ENCODE results near the gene KRTAP13-1. TPM values are rescaled to one million over a fixed set of nuclear protein-coding genes. Genes with fewer than 3 reads are reported as not detected.

The KRTAP13-1 gene
- total RNA-seq, 1 experiment from 2014 or later: not detected

DNA sequence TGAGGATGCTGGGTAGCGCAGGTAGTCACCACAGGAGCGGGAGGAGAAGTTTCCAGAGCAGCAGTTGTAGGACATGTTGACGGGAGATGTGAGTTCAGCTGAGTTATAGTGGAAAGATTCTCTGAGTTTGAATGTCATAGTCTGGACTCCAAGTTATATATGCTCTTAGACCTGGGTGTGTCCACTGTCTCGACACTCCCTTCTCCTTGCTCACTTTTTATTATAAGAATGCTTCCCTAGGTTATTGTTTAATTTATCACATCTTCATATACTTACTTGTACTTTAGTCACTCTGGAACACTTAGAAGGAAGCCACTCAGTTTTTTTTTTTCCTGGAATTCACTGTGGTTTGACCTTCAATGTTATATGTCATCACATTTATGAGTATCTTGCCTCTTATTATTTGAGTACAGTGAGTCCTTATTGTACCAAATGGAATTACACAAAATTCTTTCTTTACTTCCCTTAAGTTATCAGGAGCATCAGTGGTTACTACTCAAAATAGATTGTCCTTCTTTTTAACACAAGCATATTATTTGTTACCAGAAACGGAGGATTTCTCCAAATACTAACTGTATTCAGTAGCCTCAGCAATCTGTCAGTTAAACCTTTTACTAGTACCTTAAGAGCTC, 23.6 kb upstream of the KRTAP13-1 start, which contains the start of gene KRTAP13-2:
KRTAP13-2 (minus strand) TSS at position 133 of the 632 bp plus-strand sequence; CDS start at position 75, 58 bp downstream.
- H3K9me3 ChIP-seq (ENCODE audit: insufficient read depth, low read depth): no peaks in the 10 kb centered on the region
- no peak for DNase-seq
- ChIA-PET POLR2A (ENCODE audit: unreplicated experiment) (no interaction called here), CTCF (no interaction called here)
- no peaks in the 10 kb centered on the region for H3K79me2 ChIP-seq (ENCODE audit: low read depth)
- H3K27me3 ChIP-seq (ENCODE audit: insufficient read depth, low read depth): no peaks in the 10 kb centered on the region
- no peak within 1 kb of the TSS for H3K4me3 ChIP-seq
- H3K9me2 ChIP-seq (ENCODE audit: insufficient read depth): no peaks in the 10 kb centered on the region
- no peaks in the 10 kb centered on the region for H4K20me1 ChIP-seq (ENCODE audit: insufficient read depth)
- H2AFZ ChIP-seq: no peak within 1 kb of the TSS
- H3F3A ChIP-seq (ENCODE audit: insufficient read depth, low read depth): no peaks in the 10 kb centered on the region
- no peaks in the 10 kb centered on the region for H3K4me1 ChIP-seq (replicated peaks; ENCODE audit: insufficient read depth)
- no peak within 1 kb of the TSS for H3K4me2 ChIP-seq
- H3K36me3 ChIP-seq (ENCODE audit: low read depth): no peaks in the 10 kb centered on the region
- no TSS peak for BruUV-seq (replicated peaks)
- H3K27ac ChIP-seq: no peak within 1 kb of the TSS
- intact Hi-C loops (cut with micrococcal nuclease; ENCODE audit: unreplicated experiment): no loop called here
- TF ChIP-seq, protein P1, sequence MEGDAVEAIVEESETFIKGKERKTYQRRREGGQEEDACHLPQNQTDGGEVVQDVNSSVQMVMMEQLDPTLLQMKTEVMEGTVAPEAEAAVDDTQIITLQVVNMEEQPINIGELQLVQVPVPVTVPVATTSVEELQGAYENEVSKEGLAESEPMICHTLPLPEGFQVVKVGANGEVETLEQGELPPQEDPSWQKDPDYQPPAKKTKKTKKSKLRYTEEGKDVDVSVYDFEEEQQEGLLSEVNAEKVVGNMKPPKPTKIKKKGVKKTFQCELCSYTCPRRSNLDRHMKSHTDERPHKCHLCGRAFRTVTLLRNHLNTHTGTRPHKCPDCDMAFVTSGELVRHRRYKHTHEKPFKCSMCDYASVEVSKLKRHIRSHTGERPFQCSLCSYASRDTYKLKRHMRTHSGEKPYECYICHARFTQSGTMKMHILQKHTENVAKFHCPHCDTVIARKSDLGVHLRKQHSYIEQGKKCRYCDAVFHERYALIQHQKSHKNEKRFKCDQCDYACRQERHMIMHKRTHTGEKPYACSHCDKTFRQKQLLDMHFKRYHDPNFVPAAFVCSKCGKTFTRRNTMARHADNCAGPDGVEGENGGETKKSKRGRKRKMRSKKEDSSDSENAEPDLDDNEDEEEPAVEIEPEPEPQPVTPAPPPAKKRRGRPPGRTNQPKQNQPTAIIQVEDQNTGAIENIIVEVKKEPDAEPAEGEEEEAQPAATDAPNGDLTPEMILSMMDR (conservative IDR thresholded peaks at IDR 0.05): no peak
- no peak for TF ChIP-seq EZH2 (IDR thresholded peaks at IDR 0.05; ENCODE audit: low read depth)

DNA sequence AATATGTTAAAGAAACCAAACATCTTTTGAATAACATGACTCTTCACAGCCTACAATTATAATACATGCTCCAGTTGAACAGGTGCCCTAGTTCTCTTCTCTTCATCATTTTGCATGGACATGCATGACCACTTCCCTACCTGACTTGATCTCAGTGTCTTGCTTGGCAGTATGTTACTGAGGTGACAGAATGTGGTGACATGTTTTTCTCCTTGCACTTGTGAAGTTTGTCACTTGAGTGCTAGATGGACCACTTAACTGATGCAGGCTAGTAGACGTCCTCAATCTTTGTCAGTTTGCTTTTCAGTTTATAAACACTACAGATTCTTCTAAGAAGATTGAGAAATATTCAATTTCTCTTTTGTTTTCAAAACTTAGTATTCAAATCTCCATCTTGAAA, 13.6 kb upstream of the KRTAP13-1 start:
- Histone ChIP-seq H3K9me2 (ENCODE audit: insufficient read depth) (no peaks in the 10 kb centered on the region), H4K20me1 (ENCODE audit: insufficient read depth) (no peaks in the 10 kb centered on the region), H3K9me3 (ENCODE audit: insufficient read depth, low read depth) (no peaks in the 10 kb centered on the region), H3K36me3 (ENCODE audit: low read depth) (no peaks in the 10 kb centered on the region), H3K27ac (no peak overlapping the region), H3K79me2 (ENCODE audit: low read depth) (no peaks in the 10 kb centered on the region), H3K27me3 (ENCODE audit: insufficient read depth, low read depth) (no peaks in the 10 kb centered on the region), H3F3A (ENCODE audit: insufficient read depth, low read depth) (no peaks in the 10 kb centered on the region), H3K4me1 (replicated peaks; ENCODE audit: insufficient read depth) (no peaks in the 10 kb centered on the region), H3K4me3 (no peak overlapping the region), H2AFZ (no peak overlapping the region), H3K4me2 (no peak overlapping the region)
- no peak for DNase-seq
- no TSS peak for BruUV-seq (replicated peaks)
- intact Hi-C loops (cut with micrococcal nuclease; ENCODE audit: unreplicated experiment): no loop called here
- CTCF ChIA-PET: no interaction called here
- POLR2A ChIA-PET (ENCODE audit: unreplicated experiment): no interaction called here
- TF ChIP-seq EZH2 (IDR thresholded peaks at IDR 0.05; ENCODE audit: low read depth): no peak
- TF ChIP-seq, protein P1 (conservative IDR thresholded peaks at IDR 0.05): no peak

DNA sequence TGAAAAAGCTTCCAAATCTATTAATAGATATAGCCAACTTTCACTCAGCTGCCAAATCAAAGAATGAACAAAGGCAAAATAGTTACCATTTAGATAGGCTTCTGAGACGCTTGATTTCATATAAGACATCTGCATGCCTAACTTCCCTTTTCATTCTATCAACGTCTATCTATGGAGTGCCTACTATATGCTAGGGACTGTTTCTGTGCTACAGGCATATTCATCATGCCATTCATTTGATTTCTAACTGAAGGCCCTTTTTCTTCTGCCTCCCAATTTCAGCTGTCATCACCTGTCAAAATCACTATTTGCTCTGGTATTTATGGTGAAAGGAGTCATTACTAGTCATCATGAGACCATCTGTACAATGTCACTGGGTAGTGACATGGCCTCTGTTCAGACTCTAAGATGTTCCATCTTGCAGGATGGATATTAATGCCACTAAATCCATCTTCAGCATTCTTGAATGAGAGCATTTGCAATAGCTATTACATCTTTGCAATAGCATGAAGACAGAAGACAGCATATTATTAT, 4.3 kb upstream of the KRTAP13-1 start:
- CTCF ChIA-PET: no interaction called here
- intact Hi-C loops (cut with micrococcal nuclease; ENCODE audit: unreplicated experiment): no loop called here

More for the DNA sequence above, 4.3 kb upstream of the KRTAP13-1 start:
- Histone ChIP-seq H3K4me2 (no peak overlapping the region), H3F3A (ENCODE audit: insufficient read depth, low read depth) (no peaks in the 10 kb centered on the region), H3K4me1 (replicated peaks; ENCODE audit: insufficient read depth) (no peaks in the 10 kb centered on the region), H2AFZ (no peak overlapping the region), H4K20me1 (ENCODE audit: insufficient read depth) (no peaks in the 10 kb centered on the region), H3K9me2 (ENCODE audit: insufficient read depth) (no peaks in the 10 kb centered on the region), H3K4me3 (no peak overlapping the region), H3K27me3 (ENCODE audit: insufficient read depth, low read depth) (no peaks in the 10 kb centered on the region), H3K27ac (no peak overlapping the region), H3K79me2 (ENCODE audit: low read depth) (no peaks in the 10 kb centered on the region), H3K36me3 (ENCODE audit: low read depth) (no peaks in the 10 kb centered on the region), H3K9me3 (ENCODE audit: insufficient read depth, low read depth) (no peaks in the 10 kb centered on the region)
- no peak for TF ChIP-seq EZH2 (IDR thresholded peaks at IDR 0.05; ENCODE audit: low read depth)
- TF ChIP-seq, protein P1 (conservative IDR thresholded peaks at IDR 0.05): no peak
- POLR2A ChIA-PET (ENCODE audit: unreplicated experiment): no interaction called here
- BruUV-seq (replicated peaks): no TSS peak
- no peak for DNase-seq
